ENCODE data around the gene NUP188. TPM values are rescaled to one million over a fixed set of nuclear protein-coding genes. Genes with fewer than 3 reads are reported as not detected.

Gene NUP188
- total RNA-seq, 1 donor from 2014 or later = 49.6 TPM

DNA sequence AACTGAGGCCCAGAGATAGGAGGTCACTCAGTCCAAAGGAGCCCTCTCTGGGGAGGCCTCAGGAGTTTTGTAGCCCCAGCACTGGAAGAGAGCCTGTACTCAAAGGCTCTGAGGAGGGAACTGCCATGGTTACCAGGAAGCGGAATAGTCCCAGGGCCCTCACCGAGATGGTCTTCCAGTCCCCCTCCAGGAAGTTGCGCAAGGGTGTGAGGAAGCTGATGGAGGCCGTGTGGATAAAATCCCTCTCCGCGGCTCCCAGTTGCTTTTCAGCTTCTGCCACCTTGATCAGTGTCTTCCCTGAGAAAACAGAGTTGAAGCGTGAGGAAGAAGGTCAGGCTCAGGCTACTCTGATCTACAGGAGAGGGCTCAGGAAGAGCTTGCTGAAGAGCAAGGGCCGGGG, 67.1 kb downstream of the NUP188 start:
- intact Hi-C loops (cut with DNase I) = no loop called here
- H3K4me3 ChIP-seq = no peak overlapping the region
- DNase-seq (no peak), ATAC-seq (no peak)
- TF ChIP-seq, protein P1, sequence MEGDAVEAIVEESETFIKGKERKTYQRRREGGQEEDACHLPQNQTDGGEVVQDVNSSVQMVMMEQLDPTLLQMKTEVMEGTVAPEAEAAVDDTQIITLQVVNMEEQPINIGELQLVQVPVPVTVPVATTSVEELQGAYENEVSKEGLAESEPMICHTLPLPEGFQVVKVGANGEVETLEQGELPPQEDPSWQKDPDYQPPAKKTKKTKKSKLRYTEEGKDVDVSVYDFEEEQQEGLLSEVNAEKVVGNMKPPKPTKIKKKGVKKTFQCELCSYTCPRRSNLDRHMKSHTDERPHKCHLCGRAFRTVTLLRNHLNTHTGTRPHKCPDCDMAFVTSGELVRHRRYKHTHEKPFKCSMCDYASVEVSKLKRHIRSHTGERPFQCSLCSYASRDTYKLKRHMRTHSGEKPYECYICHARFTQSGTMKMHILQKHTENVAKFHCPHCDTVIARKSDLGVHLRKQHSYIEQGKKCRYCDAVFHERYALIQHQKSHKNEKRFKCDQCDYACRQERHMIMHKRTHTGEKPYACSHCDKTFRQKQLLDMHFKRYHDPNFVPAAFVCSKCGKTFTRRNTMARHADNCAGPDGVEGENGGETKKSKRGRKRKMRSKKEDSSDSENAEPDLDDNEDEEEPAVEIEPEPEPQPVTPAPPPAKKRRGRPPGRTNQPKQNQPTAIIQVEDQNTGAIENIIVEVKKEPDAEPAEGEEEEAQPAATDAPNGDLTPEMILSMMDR (IDR thresholded peaks at IDR 0.05) = no peak
- peaks cover 64% of the 10 kb centered on the region for H3K36me3 ChIP-seq
- H3K4me1 ChIP-seq = no peaks in the 10 kb centered on the region
- H3K9me3 ChIP-seq = no peaks in the 10 kb centered on the region
- no peaks in the 10 kb centered on the region for H3K27me3 ChIP-seq
- no peak overlapping the region for H3K27ac ChIP-seq

DNA sequence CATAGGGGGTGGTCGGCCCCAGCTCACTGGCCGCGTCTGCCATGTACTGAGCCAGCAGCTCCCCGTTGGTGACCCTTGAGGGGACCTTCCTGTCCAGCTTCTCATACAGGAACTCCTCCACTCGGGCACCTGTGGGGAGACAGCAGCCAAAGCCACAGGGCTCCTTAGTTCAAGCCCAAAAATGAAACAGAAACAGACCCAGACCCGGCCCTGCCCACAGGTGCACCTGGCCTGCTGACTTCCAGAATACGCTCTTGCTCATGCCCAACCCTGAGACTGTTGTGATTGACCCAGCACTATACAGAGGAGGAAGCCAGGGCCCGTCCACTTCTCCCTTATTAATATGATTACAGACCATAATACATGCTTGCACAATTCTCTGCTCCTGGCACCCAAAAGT, 73.6 kb downstream of the NUP188 start:
- Histone ChIP-seq H3K4me1 (no peaks in the 10 kb centered on the region), H3K9me3 (no peaks in the 10 kb centered on the region), H3K27ac (no peak overlapping the region), H3K36me3 (peaks cover 20% of the 10 kb centered on the region), H3K27me3 (no peaks in the 10 kb centered on the region), H3K4me3 (no peak overlapping the region)
- TF ChIP-seq, protein P1 (IDR thresholded peaks at IDR 0.05) = no peak
- ATAC-seq (peak; percentile 45), DNase-seq (no peak)
- intact Hi-C loops (cut with DNase I) = no loop called here

DNA sequence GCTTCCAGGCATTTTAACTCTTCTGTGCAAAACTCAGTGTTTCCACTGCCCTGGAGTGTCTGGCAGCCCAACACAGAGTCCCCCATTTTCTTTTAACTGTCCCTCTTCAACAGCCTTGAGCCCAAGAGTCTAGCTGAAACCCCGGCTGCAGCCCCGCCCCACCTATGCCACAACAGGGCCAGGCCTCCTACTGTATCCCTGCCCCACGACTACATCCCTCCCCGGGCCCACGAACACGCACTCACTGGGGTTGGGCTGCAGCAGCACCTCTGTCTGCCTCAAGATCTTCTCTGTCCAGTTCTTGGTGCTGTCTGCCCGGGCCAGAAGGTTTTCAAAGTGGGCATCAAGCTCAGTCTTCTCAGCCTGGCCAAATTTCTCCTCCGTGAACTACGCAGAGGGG, 74.5 kb downstream of the NUP188 start:
- intact Hi-C loops (cut with DNase I) = no loop called here
- Histone ChIP-seq H3K4me3 (no peak overlapping the region), H3K27me3 (no peaks in the 10 kb centered on the region), H3K36me3 (peaks cover 17% of the 10 kb centered on the region), H3K27ac (no peak overlapping the region), H3K4me1 (peaks cover 8% of the 10 kb centered on the region), H3K9me3 (no peaks in the 10 kb centered on the region)
- TF ChIP-seq, protein P1 (IDR thresholded peaks at IDR 0.05) = no peak
- DNase-seq (no peak), ATAC-seq (no peak)

DNA sequence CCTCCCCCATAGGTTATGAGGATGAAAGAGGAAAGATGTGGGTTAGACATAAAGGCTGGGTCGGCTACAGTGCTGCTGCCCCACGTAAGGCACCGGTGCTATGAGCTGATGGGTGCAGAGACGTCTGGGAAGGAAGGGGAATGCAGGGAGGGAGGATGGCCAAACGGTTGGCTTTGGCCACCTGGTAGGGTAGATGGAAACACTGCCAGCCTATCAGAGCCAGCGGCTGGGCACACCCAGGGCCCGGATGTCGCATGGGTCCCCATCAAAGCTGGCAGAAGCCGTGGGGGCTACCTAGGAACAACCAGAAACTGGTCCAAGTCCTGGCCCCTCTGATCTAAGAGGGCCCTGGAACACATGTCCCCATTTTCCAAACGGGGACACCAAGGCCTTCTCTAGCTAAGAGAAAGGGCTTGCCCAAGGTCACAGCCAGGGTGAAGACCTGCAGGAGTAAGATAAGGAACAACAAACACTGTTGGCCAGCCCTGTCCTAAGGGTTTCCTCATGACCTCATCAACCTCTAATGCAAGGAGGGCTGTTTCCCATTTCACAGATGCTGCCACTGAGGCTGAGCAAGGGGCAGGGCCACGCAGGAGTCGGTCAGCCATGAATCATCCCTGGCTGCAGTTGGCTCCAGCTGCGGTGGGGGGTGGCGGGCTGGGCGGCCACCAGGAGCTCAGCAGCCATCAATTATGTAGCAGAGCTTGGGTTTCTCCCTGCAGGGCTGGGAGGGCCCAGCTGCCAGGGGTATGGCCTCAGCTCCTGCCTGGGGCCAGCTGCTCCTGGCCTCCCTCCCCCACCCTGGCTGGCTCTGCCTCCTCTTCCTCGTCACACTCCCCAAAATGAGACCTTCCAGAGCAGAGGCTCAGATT, 75.8 kb downstream of the NUP188 start:
- Histone ChIP-seq H3K4me1 (peaks cover 15% of the 10 kb centered on the region), H3K9me3 (no peaks in the 10 kb centered on the region), H3K27ac (no peak overlapping the region), H3K4me3 (no peak overlapping the region), H3K27me3 (no peaks in the 10 kb centered on the region), H3K36me3 (peaks cover 8% of the 10 kb centered on the region)
- intact Hi-C loops (cut with DNase I) = no loop called here
- ATAC-seq = no peak
- no peak for DNase-seq
- TF ChIP-seq, protein P1 (IDR thresholded peaks at IDR 0.05) = no peak

DNA sequence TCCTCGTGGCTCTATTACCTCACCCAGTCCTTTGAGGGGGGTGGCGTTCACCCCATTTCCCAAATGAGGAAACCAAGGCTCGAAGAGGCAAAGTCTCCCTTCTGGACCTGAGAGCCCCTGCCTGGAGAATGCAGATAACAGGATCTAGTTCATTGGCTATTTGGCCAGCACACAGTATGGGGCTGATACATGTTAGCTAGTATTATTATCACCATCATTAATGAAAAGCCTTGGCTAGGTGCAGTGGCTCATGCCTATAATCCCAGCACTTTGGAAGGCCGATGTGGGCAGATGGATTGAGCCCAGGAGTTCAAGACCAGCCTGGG, 76.4 kb downstream of the NUP188 start:
- intact Hi-C loops (cut with DNase I) = no loop called here
- Histone ChIP-seq H3K36me3 (peaks cover 2% of the 10 kb centered on the region), H3K4me1 (peaks cover 18% of the 10 kb centered on the region), H3K27ac (no peak overlapping the region), H3K9me3 (no peaks in the 10 kb centered on the region), H3K27me3 (no peaks in the 10 kb centered on the region), H3K4me3 (no peak overlapping the region)
- DNase-seq (no peak), ATAC-seq (no peak)
- TF ChIP-seq, protein P1 (IDR thresholded peaks at IDR 0.05) = no peak
